HL-60 (cell line): ENCODE data around the gene MROH2A.

Experiments used
- CTCF ChIP-seq: IDR thresholded peaks from one replicate; pipeline ENCODE4 v1.5.1; 2011; ENCODE audit warnings: low read length, control low read depth, inconsistent platforms; ENCODE audit not compliant: insufficient read depth
- POLR2AphosphoS5 ChIP-seq: IDR thresholded peaks from 2 replicates; pipeline ENCODE4 v1.6.1; 2012; ENCODE audit warnings: low read depth

GRCh38 chr2:233807215-233807865 lies 29.2 kb downstream of the MROH2A start:
- TF ChIP-seq CTCF (no peak), POLR2AphosphoS5 (no peak)
